Muscle layer of duodenum (tissue), 2 donors: ENCODE measurements around the gene FBXO40.

ENCODE experiments used
- H3K27ac ChIP-seq: one replicate; pipeline ENCODE4 v1.7.0; 2013; ENCODE audit warnings: mild to moderate bottlenecking, low read length
- H3K27me3 ChIP-seq: one replicate; pipeline ENCODE4 v1.7.0; 2013; ENCODE audit warnings: low read depth, mild to moderate bottlenecking, control low read depth, low read length
- H3K36me3 ChIP-seq, 2 donors: one replicate each; pipeline ENCODE4 v1.7.0; 2013; ENCODE audit warnings: low read length in 2 of 2, control low read depth in 1 of 2, mild to moderate bottlenecking in 1 of 2; ENCODE audit not compliant: insufficient read depth in 2 of 2, control insufficient read depth in 1 of 2
- H3K4me1 ChIP-seq, 2 donors: one replicate each; pipeline ENCODE4 v1.7.0; 2013; ENCODE audit warnings: low read length in 2 of 2, mild to moderate bottlenecking in 2 of 2, control low read depth in 1 of 2, moderate library complexity in 1 of 2; ENCODE audit not compliant: insufficient read depth in 2 of 2, control insufficient read depth in 1 of 2
- H3K4me3 ChIP-seq, 2 donors: one replicate each; pipeline ENCODE4 v1.7.0; 2013; ENCODE audit warnings: low read length in 2 of 2, low read depth in 1 of 2, mild to moderate bottlenecking in 1 of 2
- H3K9me3 ChIP-seq, 2 donors: one replicate each; pipeline ENCODE4 v1.7.0; 2013; ENCODE audit warnings: low read length in 2 of 2, control low read depth in 1 of 2, mild to moderate bottlenecking in 1 of 2; ENCODE audit not compliant: control insufficient read depth in 1 of 2
- donor health status: healthy.

FBXO40 gene

GRCh38 chr3:121667333-121667732 is 74.2 kb downstream of the FBXO40 start:
- peaks cover 0 to 6% of the 10 kb centered on the region in 2 donors for H3K4me1 ChIP-seq
- H3K27ac ChIP-seq: no peak overlapping the region
- H3K36me3 ChIP-seq: peaks cover 64 to 66% of the 10 kb centered on the region in 2 donors
- no peaks in the 10 kb centered on the region for H3K27me3 ChIP-seq
- H3K4me3 ChIP-seq: no peak overlapping the region
- no peaks in the 10 kb centered on the region for H3K9me3 ChIP-seq

GRCh38 chr3:121670676-121671075 is 77.5 kb downstream of the FBXO40 start:
- H3K27me3 ChIP-seq: no peaks in the 10 kb centered on the region

DNA sequence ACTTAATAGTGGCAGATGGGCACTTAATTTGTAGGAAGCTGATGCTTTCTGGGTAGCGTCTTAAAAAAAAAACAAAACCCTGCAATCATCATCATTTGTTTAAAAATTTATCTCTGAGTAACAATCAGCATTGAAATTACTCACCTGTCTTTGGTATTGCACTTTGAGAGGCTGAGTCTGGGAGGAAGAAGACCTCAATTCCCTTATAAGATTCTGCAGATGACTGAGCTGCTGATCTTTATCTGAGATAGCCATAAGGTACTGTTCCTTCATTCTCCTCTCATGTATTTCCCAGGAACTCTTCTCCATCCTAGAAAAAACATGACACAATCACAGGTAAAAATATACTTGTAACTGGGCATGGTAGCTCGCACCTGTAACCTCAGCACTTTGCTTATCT is 84.0 kb downstream of the FBXO40 start:
- Histone ChIP-seq H3K9me3 (no peaks in the 10 kb centered on the region), H3K36me3 (peaks cover 58 to 59% of the 10 kb centered on the region in 2 donors), H3K27ac (no peak overlapping the region), H3K27me3 (no peaks in the 10 kb centered on the region), H3K4me1 (no peaks in the 10 kb centered on the region), H3K4me3 (no peak overlapping the region)

More at GRCh38 chr3:121670676-121671075, 77.5 kb downstream of the FBXO40 start:
- H3K4me1 ChIP-seq: peaks cover 0 to 4% of the 10 kb centered on the region in 2 donors
- H3K4me3 ChIP-seq: no peak overlapping the region
- H3K9me3 ChIP-seq: no peaks in the 10 kb centered on the region
- H3K36me3 ChIP-seq: peaks cover 46 to 47% of the 10 kb centered on the region in 2 donors
- H3K27ac ChIP-seq: no peak overlapping the region
